Measurements from ENCODE around the gene SART1. TPM values are rescaled to one million over a fixed set of nuclear protein-coding genes. Genes with fewer than 3 reads are reported as not detected.

The SART1 gene
- total and polyA plus RNA-seq, 10 donors, result 26.6 to 117 (median 61.9) TPM

GRCh38 chr11:65981972-65982823 is 20.7 kb downstream of the SART1 start:
- no peaks in the 10 kb centered on the region for H3K27me3 ChIP-seq (replicated peaks in 1 of 7)
- TF ChIP-seq POLR2AphosphoS5 (IDR thresholded peaks at IDR 0.05), result peak; percentile 30 to 71 (median 33)
- no peak for TF ChIP-seq POLR2A (IDR thresholded peaks at IDR 0.05)
- peaks cover 0 to 45% (median 12%) of the 10 kb centered on the region in 6 donors for H3K4me1 ChIP-seq
- 69 to 80% (median 76%) methylated on average over 10 to 16 of the region's 16 CpGs for WGBS, 5 donors
- peaks cover 0 to 32% (median 27%) of the 10 kb centered on the region in 6 donors for H3K36me3 ChIP-seq
- H3K4me3 ChIP-seq, result no peak overlapping the region
- H3K9me3 ChIP-seq, result no peaks in the 10 kb centered on the region
- peak overlapping the region; percentile 39 to 86 (median 78) for H3K27ac ChIP-seq
- intact Hi-C loops (cut with DNase I; ENCODE audit: low total_unique reads), result no loop called here
- no peak for DNase-seq

GRCh38 chr11:65982824-65983588 is 21.5 kb downstream of the SART1 start:
- intact Hi-C loops (cut with DNase I; ENCODE audit: low total_unique reads), result no loop called here
- no peaks in the 10 kb centered on the region for H3K27me3 ChIP-seq (replicated peaks in 1 of 7)
- H3K9me3 ChIP-seq, result no peaks in the 10 kb centered on the region
- TF ChIP-seq POLR2AphosphoS5 (IDR thresholded peaks at IDR 0.05) (peak in 2 of 3 donors; percentile 22 to 79), POLR2A (IDR thresholded peaks at IDR 0.05) (no peak), CTCF (IDR thresholded peaks at IDR 0.05 in 8 of 11, conservative IDR thresholded peaks at IDR 0.05 in 3 of 11) (peak in 1 of 11 experiments; percentile 12)
- 66 to 75% (median 74%) methylated on average over 21 to 22 of the region's 22 CpGs for WGBS, 5 donors
- DNase-seq, result no peak
- H3K36me3 ChIP-seq, result peaks cover 0 to 24% (median 19%) of the 10 kb centered on the region in 6 donors
- H3K27ac ChIP-seq, result peak overlapping the region; percentile 46 to 86 (median 78)
- peaks cover 0 to 45% (median 12%) of the 10 kb centered on the region in 6 donors for H3K4me1 ChIP-seq
- H3K4me3 ChIP-seq, result peak overlapping the region in 1 of 8 donors; percentile 5

- DNase-seq, result no peak
- peaks cover 0 to 45% (median 13%) of the 10 kb centered on the region in 6 donors for H3K4me1 ChIP-seq
- no peaks in the 10 kb centered on the region for H3K27me3 ChIP-seq (replicated peaks in 1 of 7)
- intact Hi-C loops (cut with DNase I; ENCODE audit: low total_unique reads), result no loop called here
- H3K4me3 ChIP-seq, result peak overlapping the region in 1 of 8 donors; percentile 5
- no peaks in the 10 kb centered on the region for H3K9me3 ChIP-seq
- WGBS, 5 donors, result 85 to 95% (median 91%) methylated on average over 4 to 5 of the region's 5 CpGs
- TF ChIP-seq POLR2AphosphoS5 (IDR thresholded peaks at IDR 0.05), result peak in 1 of 3 donors; percentile 31
- no peak for TF ChIP-seq CTCF (IDR thresholded peaks at IDR 0.05 in 8 of 11, conservative IDR thresholded peaks at IDR 0.05 in 3 of 11)
- peaks cover 0 to 19% (median 13%) of the 10 kb centered on the region in 6 donors for H3K36me3 ChIP-seq
- H3K27ac ChIP-seq, result peak overlapping the region; percentile 46 to 86 (median 78)
Measured at GRCh38 chr11:65983589-65983987, 22.1 kb downstream of the SART1 start.

GRCh38 chr11:65987336-65987735 is 25.8 kb downstream of the SART1 start:
- Histone ChIP-seq H3K4me3 (no peak overlapping the region), H3K9me3 (no peaks in the 10 kb centered on the region), H3K27ac (no peak overlapping the region), H3K27me3 (replicated peaks in 1 of 7) (no peaks in the 10 kb centered on the region), H3K36me3 (peaks cover 0 to 5% (median 0%) of the 10 kb centered on the region in 6 donors), H3K4me1 (peaks cover 0 to 25% (median 12%) of the 10 kb centered on the region in 6 donors)
- intact Hi-C loops (cut with DNase I; ENCODE audit: low total_unique reads), result loop anchor here (5.0 kb wide), 1 partner anchor 100 kb away; the partner anchor contains the start of gene FIBP
- no peak for TF ChIP-seq POLR2A (IDR thresholded peaks at IDR 0.05)
- TF ChIP-seq CTCF (IDR thresholded peaks at IDR 0.05 in 8 of 11, conservative IDR thresholded peaks at IDR 0.05 in 3 of 11), result no peak
- no peak for TF ChIP-seq POLR2AphosphoS5 (IDR thresholded peaks at IDR 0.05)
- DNase-seq, result no peak
- WGBS, 5 donors, result 85 to 92% (median 86%) methylated on average over 9 of the region's 9 CpGs

All from spleen (tissue), 11 donors.